ENCODE data around the gene PRRT2.
"Not testable (repeated sequence)": the region's sequence is repeated elsewhere in the genome, so short reads cannot be mapped to it uniquely, and the experiment has no call there.

PRRT2 gene

DNA sequence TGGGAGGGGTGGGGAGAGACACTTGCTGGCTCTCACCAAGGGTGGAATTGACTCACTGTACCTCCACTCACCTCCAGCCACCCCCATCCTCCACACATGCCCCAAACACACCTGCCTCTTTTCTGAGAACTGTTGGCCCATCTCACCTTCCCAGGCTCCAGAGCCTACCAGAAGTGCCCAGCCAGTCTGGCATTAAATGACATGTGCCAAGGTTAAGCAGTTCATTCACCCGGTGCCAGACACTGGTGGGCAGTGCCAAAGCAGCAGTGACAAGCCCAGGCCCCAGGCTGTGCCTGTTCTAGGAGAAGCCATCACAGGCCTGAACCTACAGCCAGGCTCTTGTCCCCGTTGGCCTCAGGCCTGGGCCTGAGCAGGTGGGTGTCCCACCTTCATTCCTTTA, 19.5 kb downstream of the PRRT2 start:
- no peak for DNase-seq (ENCODE audit: low read depth in 1 of 2, low spot score in 1 of 2)

GRCh38 chr16:29833219-29833618, 21.2 kb downstream of the PRRT2 start:
- DNase-seq (ENCODE audit: low read depth in 1 of 2, low spot score in 1 of 2), result not testable (repeated sequence)

DNA sequence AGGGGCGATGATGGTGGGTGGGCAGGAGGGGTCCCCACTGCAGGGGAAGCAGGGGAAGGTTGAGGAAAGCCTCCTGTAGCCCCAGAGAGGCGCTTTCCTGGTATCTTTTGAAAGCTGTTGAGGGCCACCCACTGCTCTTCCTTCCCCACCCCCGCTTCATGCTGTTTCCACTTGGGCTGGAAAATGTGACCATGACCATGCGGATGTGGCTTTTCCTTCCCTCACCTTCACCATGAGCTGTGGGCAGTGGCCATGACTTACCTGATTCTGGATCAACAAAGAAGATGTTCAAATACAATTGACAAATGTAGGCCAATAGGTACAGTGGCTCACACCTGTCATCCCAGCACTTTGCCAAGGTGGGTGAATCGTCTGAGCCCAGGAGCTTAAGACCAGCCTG, 22.1 kb downstream of the PRRT2 start:
- no peak for DNase-seq (ENCODE audit: low read depth in 1 of 2, low spot score in 1 of 2)

- DNase-seq (ENCODE audit: low read depth in 1 of 2, low spot score in 1 of 2), result no peak
Observed at GRCh38 chr16:29835926-29836325, 23.9 kb downstream of the PRRT2 start.

DNA sequence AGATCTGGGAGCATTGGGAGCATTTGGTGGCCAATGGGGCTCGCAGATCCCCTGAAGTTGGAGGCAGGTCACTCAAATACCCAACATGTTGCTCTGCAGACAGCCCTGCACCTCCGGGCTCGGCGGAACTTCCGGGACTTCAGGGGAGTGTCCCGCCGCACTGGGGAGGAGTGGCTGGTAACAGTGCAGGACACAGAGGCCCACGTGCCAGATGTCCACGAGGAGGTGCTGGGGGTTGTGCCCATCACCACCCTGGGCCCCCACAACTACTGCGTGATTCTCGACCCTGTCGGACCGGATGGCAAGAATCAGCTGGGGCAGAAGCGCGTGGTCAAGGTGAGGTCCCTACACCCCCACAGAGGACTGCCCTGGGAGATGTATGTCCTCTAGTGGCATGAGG, 24.6 kb downstream of the PRRT2 start:
- DNase-seq (ENCODE audit: low read depth in 1 of 2, low spot score in 1 of 2), result no peak

- no peak for DNase-seq (ENCODE audit: low read depth in 1 of 2, low spot score in 1 of 2)
Observed at GRCh38 chr16:29837841-29838240, 25.8 kb downstream of the PRRT2 start.

DNA sequence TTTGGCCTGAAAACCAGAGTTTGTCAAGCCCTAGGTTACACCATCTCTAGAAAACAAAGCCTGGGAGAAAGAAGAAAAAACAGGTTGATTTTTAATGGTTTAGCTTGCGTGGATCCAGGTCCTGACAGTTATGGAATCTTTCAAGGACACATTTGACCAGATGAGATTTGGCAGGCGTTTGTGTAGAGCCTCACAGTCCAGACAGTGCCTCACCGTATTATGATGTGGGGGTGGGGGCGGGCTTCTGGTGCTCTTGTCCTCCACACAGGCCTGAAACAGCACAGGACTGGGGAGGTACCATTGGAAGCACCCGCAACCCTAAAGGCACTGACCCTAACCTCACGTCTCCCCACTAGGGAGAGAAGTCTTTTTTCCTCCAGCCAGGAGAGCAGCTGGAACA, 27.8 kb downstream of the PRRT2 start:
- no peak for DNase-seq (ENCODE audit: low read depth in 1 of 2, low spot score in 1 of 2)

- DNase-seq (ENCODE audit: low read depth in 1 of 2, low spot score in 1 of 2), result no peak
Observed at GRCh38 chr16:29840240-29840639, 28.2 kb downstream of the PRRT2 start.

- no peak for DNase-seq (ENCODE audit: low read depth in 1 of 2, low spot score in 1 of 2)
Observed at GRCh38 chr16:29841631-29842030, 29.6 kb downstream of the PRRT2 start.

DNA sequence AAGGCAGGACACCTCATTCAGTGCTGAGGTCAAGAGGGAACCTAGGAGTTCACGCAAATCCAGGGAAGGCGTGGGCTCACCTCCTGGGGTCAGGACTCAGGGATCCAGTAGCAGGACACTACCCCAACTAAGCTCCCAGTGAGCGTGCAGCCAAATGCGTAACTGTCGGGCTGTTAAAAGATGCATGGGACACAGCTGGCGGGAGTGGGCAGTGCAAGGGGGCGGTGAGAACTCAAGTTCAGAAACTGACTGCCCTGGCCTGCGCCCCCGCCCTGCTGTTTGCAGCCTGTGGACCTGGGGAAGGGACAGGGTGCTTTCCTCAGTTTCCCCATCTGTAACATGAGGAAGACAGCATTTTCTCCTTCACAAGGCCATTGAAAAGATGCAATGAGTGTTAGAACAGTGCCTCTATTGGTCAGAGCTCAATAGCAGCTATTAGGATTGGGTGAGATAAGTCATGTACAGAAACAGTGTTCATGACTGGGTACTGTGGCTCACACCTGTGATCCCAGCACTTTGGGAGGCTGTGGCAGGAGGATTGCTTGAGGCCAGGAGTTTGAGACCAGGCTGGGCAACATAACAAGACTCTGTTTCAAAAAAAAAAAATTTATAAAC, 30.8 kb downstream of the PRRT2 start:
- DNase-seq (ENCODE audit: low read depth in 1 of 2, low spot score in 1 of 2), result no peak

- DNase-seq (ENCODE audit: low read depth in 1 of 2, low spot score in 1 of 2), result no peak
Observed at GRCh38 chr16:29843931-29844330, 31.9 kb downstream of the PRRT2 start.

GRCh38 chr16:29844575-29845331, 32.8 kb downstream of the PRRT2 start:
- no peak for DNase-seq (ENCODE audit: low read depth in 1 of 2, low spot score in 1 of 2)

DNA sequence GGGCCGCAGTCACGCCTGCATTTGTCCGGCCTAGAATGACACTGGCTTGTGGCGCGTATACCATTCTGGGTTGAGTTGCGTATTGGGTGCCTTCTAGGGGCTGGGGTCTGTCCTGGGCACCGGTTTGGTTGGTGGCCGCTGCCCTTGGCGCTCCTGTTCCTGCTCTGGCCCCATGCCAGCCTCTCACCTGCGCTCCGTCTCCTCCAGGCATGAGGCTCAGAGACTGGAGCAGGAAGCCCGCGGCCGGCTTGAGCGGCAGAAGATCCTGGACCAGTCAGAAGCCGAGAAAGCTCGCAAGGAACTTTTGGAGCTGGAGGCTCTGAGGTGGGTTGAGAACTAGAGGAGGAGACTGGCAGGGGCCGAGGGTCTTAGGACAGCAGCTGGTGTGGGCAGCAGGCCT, 33.7 kb downstream of the PRRT2 start:
- no peak for DNase-seq (ENCODE audit: low read depth in 1 of 2, low spot score in 1 of 2)

DNA sequence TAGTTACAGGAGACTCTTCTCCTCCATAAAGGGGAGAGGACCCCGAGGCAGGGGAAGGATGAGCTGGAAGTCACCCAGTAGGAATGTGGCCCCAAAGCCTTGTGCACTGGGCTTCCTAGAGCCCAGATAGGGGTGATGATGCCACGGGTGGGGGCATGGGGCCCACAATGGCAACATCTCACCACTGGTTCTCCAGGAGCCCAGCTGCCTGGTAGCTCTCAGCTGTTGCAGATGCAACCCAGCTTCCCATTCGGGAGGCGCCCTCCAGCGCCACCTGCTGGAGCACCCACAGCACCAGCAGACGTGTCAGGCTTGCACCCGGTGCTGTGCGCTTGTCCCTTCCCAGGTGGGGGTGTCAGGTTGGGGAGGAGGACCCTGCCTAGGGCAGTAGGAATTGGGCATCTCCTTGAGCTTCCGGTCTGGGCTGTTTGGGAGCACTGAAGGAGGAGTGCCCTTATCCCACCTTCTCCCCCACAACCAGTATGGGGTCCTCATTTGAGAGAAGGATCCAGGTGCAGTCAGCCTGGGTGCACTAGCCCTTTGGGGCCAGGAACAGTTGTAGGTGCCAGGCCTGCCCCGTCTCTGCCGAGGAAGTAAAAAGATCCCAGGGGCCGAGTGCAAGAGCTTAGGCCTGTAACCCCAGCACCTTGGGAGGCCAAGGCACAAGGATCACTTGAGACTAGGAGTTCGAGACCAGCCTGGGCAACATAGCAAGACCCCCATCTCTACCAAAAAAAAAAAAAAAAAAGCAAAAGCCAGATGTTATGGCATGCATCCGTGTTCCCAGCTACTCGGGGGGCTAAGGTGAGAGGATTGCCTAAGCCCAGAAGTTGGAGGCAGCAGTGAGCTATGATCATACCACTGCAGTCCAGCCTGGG, 36.7 kb downstream of the PRRT2 start:
- peak; percentile 70 to 72 for DNase-seq (ENCODE audit: low read depth in 1 of 2, low spot score in 1 of 2)

GRCh38 chr16:29849505-29849904, 37.5 kb downstream of the PRRT2 start:
- DNase-seq (ENCODE audit: low read depth in 1 of 2, low spot score in 1 of 2), result no peak

GRCh38 chr16:29850998-29851397, 39.0 kb downstream of the PRRT2 start:
- no peak for DNase-seq (ENCODE audit: low read depth in 1 of 2, low spot score in 1 of 2)

GRCh38 chr16:29852654-29853053, 40.7 kb downstream of the PRRT2 start:
- DNase-seq (ENCODE audit: low read depth in 1 of 2, low spot score in 1 of 2), result no peak

- DNase-seq (ENCODE audit: low read depth in 1 of 2, low spot score in 1 of 2), result no peak
Observed at GRCh38 chr16:29854520-29855100, 42.6 kb downstream of the PRRT2 start.

- no peak for DNase-seq (ENCODE audit: low read depth in 1 of 2, low spot score in 1 of 2)
Observed at GRCh38 chr16:29857133-29857760, 45.3 kb downstream of the PRRT2 start.

DNA sequence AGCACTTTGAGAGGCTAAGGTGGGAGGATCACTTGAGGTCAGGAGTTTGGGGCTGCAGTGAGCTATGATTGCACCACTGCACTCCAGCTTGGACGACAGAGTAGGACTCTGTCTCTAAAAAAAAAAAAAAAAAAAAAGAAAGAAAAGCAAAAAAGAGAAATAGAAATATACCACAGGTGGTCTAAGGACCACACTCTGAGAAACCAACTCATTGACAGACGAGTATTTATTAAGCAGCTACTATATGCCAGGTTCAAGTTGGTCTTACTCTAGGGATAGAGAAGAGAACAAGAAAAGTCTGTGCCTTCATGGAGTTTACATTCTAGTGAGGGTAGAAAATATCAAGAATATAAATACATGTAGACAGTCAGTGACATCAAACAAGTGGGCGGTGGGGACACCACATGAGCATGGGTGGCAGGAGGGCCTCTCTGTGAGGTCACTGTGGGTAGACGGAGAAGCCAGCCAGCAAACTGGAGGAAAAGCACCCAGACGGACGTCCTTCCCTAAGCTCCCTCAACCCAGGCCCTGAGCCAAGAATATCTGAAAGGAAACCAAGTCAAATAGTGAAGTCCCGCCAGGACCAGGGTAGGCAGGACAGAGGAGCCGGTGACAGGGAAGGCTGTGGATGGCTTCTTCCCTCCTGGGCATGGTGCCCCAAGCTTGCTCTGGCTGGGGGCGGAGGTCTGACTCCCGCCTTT, 46.3 kb downstream of the PRRT2 start:
- no peak for DNase-seq (ENCODE audit: low read depth in 1 of 2, low spot score in 1 of 2)

DNA sequence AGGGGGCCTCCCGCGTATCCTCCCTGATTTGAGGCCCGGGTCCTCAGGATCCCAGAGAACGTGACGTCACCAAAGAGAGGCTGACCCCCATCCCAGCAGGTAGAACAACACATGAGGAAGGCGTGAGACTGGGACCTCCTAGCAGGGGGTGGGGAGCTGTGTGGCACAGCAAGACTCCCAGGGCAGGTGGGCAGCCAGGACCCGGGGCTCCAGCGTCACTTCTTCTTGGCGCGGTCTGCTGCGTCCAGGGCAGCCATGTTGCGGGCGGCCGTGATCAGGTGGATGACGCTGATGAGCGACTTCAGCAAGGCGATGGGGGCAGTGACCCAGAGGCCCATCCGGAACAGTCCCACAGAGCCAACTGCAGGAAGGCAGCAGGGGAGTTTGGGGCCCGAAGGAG, 47.0 kb downstream of the PRRT2 start:
- no peak for DNase-seq (ENCODE audit: low read depth in 1 of 2, low spot score in 1 of 2)
